Measurements from ENCODE around the gene RIMBP2. TPM values are rescaled to one million over a fixed set of nuclear protein-coding genes. Genes with fewer than 3 reads are reported as not detected.

Gene RIMBP2
- total RNA-seq, 1 donor from 2014 or later = not detected

DNA sequence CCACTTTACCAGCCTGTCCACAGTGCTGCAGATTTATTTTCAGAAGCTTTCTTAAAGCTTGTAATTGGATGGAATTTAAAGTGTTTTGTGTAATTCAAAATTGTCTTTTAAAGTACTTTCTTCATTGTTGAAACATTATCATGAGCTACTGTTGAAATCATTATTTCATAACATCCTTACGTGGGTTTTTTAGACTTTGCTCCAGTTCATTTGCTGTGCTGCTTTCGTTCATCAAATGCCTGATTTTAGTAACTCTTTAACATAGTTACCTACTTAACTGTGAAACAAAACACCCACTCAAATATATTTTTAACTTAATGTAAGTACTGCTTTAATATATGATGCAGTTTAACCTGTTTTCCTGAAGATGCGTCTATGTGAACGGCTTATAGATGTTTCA, 330.9 kb downstream of the RIMBP2 start:
- Histone ChIP-seq H3K4me3 (no peak overlapping the region), H3K36me3 (no peaks in the 10 kb centered on the region), H3K9me3 (replicated peaks) (no peaks in the 10 kb centered on the region), H3K27me3 (ENCODE audit: low read depth) (peaks cover 19% of the 10 kb centered on the region), H3K4me1 (no peaks in the 10 kb centered on the region), H3K27ac (replicated peaks) (no peak overlapping the region)
- TF ChIP-seq, protein P1, sequence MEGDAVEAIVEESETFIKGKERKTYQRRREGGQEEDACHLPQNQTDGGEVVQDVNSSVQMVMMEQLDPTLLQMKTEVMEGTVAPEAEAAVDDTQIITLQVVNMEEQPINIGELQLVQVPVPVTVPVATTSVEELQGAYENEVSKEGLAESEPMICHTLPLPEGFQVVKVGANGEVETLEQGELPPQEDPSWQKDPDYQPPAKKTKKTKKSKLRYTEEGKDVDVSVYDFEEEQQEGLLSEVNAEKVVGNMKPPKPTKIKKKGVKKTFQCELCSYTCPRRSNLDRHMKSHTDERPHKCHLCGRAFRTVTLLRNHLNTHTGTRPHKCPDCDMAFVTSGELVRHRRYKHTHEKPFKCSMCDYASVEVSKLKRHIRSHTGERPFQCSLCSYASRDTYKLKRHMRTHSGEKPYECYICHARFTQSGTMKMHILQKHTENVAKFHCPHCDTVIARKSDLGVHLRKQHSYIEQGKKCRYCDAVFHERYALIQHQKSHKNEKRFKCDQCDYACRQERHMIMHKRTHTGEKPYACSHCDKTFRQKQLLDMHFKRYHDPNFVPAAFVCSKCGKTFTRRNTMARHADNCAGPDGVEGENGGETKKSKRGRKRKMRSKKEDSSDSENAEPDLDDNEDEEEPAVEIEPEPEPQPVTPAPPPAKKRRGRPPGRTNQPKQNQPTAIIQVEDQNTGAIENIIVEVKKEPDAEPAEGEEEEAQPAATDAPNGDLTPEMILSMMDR (IDR thresholded peaks at IDR 0.05; ENCODE audit: borderline replicate concordance) = no peak
- DNase-seq = no peak
- intact Hi-C loops (cut with micrococcal nuclease) = no loop called here

DNA sequence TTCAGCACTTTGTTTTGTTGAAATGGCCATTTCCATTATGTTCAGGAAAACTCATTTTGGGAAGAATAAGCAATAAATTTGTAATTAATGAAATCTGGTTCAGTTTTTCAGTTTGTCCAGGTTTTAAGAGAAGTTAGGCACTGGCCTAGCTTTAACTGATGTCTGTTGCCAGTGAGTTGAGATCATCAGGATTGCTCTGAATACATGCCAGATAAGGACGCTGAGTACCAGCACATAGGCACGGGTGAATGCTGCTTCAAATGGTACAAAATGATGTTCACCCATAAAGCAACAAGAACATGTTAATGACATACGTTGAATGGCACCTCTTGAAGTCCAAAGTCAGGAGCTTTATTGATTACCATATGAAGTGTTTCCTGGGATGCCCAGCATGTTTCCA, 331.9 kb downstream of the RIMBP2 start:
- no peaks in the 10 kb centered on the region for H3K9me3 ChIP-seq (replicated peaks)
- no peak overlapping the region for H3K27ac ChIP-seq (replicated peaks)
- H3K4me3 ChIP-seq = no peak overlapping the region
- no peaks in the 10 kb centered on the region for H3K4me1 ChIP-seq
- DNase-seq = no peak
- no peaks in the 10 kb centered on the region for H3K36me3 ChIP-seq
- peaks cover 18% of the 10 kb centered on the region for H3K27me3 ChIP-seq (ENCODE audit: low read depth)
- TF ChIP-seq, protein P1 (IDR thresholded peaks at IDR 0.05; ENCODE audit: borderline replicate concordance) = no peak
- intact Hi-C loops (cut with micrococcal nuclease) = no loop called here

DNA sequence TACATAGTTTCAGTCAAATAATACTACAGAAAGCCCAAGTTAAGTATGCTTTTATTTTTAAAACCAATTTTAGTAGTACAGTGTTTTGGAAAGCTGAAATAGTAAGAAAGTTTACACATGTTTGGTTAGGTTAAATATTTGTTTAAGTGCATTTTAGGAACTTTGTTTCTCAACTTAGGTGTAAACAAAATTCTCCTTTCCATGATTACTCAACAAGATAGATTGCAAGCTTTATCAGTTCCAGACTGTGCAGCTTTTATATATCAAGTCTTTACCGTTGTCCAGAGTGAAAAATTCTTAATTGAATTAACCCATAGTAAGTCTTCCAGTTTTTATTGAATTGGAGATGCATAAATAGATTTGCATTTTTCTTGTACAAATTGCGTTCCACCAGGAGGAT, 333.3 kb downstream of the RIMBP2 start:
- no peaks in the 10 kb centered on the region for H3K4me1 ChIP-seq
- intact Hi-C loops (cut with micrococcal nuclease) = no loop called here
- TF ChIP-seq, protein P1 (IDR thresholded peaks at IDR 0.05; ENCODE audit: borderline replicate concordance) = no peak
- no peak for DNase-seq
- no peak overlapping the region for H3K27ac ChIP-seq (replicated peaks)
- no peak overlapping the region for H3K4me3 ChIP-seq
- peaks cover 22% of the 10 kb centered on the region for H3K27me3 ChIP-seq (ENCODE audit: low read depth)
- no peaks in the 10 kb centered on the region for H3K36me3 ChIP-seq
- no peaks in the 10 kb centered on the region for H3K9me3 ChIP-seq (replicated peaks)

DNA sequence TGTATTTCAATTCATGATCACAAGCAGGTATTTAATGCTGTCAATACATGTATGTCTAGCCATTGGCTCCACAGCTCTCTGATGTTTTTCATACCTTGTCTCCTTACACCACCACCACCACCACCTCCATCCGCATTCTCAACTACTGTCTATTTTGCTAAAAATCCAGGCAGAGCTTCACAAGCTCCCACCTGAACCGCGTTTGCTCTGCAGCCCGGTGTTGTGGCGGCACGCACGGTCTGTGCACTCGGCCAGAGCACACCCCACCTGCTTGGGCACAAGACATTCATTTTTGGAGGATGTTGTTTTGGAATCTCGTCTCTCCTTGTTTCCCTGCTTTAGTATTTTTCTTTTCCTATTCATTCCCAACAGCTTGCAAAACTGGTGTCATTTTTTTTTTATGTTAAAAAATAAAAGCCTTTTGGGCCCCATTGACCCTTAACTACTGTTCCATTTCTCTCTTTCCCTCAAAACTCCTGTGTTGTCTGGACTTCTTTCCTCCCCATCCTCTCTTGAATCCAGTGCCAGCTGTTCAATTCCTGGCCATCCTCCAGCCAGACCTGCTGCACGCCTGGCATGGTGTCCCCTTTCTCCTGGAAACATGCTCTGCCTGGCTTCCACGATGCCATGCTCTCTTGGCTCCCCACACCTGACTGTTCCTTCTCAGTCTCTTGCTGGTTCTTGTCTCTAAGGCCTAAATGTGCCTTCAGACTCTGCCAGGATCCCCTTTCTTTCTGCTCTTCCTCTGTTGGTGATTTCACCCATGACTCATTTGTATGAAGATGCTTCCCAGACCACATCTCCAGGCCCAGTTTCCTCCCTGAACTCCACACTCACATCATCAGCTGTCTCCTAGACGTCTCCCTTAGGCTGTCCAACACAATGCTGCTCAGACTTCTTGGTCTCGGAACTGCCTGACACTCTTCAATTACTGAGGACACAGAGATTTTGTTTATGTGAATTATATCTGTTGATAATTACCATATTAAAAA, 340.5 kb downstream of the RIMBP2 start:
- TF ChIP-seq, protein P1 (IDR thresholded peaks at IDR 0.05; ENCODE audit: borderline replicate concordance) = no peak
- Histone ChIP-seq H3K36me3 (no peaks in the 10 kb centered on the region), H3K4me3 (no peak overlapping the region), H3K27me3 (ENCODE audit: low read depth) (peaks cover 77% of the 10 kb centered on the region), H3K27ac (replicated peaks) (no peak overlapping the region), H3K4me1 (no peaks in the 10 kb centered on the region), H3K9me3 (replicated peaks) (no peaks in the 10 kb centered on the region)
- no peak for DNase-seq
- intact Hi-C loops (cut with micrococcal nuclease) = no loop called here

DNA sequence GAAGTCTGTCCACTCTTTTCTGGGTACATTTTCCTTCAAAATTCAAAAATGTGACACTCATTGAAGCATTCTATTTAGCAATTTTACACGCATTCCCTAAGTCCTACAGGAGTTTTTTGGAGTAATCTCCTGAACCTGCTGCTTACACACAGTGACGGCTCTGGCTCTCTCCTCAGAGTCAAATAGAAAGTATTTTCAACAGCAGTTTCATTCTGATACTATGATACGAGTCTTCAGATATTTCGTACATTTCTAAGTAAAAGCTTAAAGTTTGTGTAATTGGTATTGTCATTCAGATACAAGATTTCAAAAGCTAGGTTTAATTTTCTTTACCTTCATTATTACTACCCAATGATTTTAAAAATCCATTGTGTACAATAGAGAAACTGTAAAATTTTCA, 342.0 kb downstream of the RIMBP2 start:
- H3K9me3 ChIP-seq (replicated peaks) = no peaks in the 10 kb centered on the region
- no peaks in the 10 kb centered on the region for H3K4me1 ChIP-seq
- peaks cover 81% of the 10 kb centered on the region for H3K27me3 ChIP-seq (ENCODE audit: low read depth)
- no peak overlapping the region for H3K4me3 ChIP-seq
- no peak for DNase-seq
- H3K36me3 ChIP-seq = no peaks in the 10 kb centered on the region
- H3K27ac ChIP-seq (replicated peaks) = no peak overlapping the region
- TF ChIP-seq, protein P1 (IDR thresholded peaks at IDR 0.05; ENCODE audit: borderline replicate concordance) = no peak
- intact Hi-C loops (cut with micrococcal nuclease) = no loop called here

Measured in left ventricle myocardium inferior (tissue), 1 donor.